Measurements from ENCODE around the gene GABRB3.

GABRB3 gene

GRCh38 chr15:26781816-26782215, 8.9 kb upstream of the GABRB3 start:
- no CpG with 5 or more reads among the region's 24 CpGs for WGBS, 2 donors (ENCODE audit: extremely low coverage in 2 of 2, insufficient read length in 2 of 2, insufficient replicate concordance in 1 of 2)
- Histone ChIP-seq H2BK15ac (ENCODE audit: low read length) (no peak overlapping the region), H4K91ac (ENCODE audit: low read depth, low read length, poor library complexity) (no peak overlapping the region)

GRCh38 chr15:26773917-26774316, 1.1 kb upstream of the GABRB3 start:
- no peak overlapping the region for H2AFZ ChIP-seq (ENCODE audit: low read length)
- DNase-seq (ENCODE audit: low spot score), result peak; percentile 33
- H3K14ac ChIP-seq (ENCODE audit: low read length), result no peak overlapping the region
- no CpG with 5 or more reads among the region's 8 CpGs for WGBS, 2 donors (ENCODE audit: extremely low coverage in 2 of 2, insufficient read length in 2 of 2, insufficient replicate concordance in 1 of 2)
- H3K4ac ChIP-seq (ENCODE audit: low read length), result no peak overlapping the region
- no peak overlapping the region for H2AK5ac ChIP-seq (ENCODE audit: low read depth, low read length)
- H3K4me3 ChIP-seq (ENCODE audit: low read length in 2 of 2), result peak overlapping the region in 1 of 2 donors; percentile 47
- no peak overlapping the region for H2BK15ac ChIP-seq (ENCODE audit: low read length)
- H3K23ac ChIP-seq (ENCODE audit: low read depth, low read length, poor library complexity), result no peak overlapping the region
- H3K27me3 ChIP-seq (ENCODE audit: control insufficient read depth in 3 of 3, insufficient read depth in 3 of 3, low read depth in 1 of 3, low read length in 3 of 3), result peaks cover 0 to 45% (median 0%) of the 10 kb centered on the region in 3 experiments
- no peak overlapping the region for H4K91ac ChIP-seq (ENCODE audit: low read depth, low read length, poor library complexity)
- no peak overlapping the region for H2BK5ac ChIP-seq (ENCODE audit: low read length)
- no peak overlapping the region for H3K9ac ChIP-seq (ENCODE audit: low read depth, low read length, poor library complexity)
- no peak overlapping the region for H2BK120ac ChIP-seq (ENCODE audit: low read depth, low read length)
- peak overlapping the region; percentile 86 for H3K4me2 ChIP-seq (ENCODE audit: insufficient read depth, low read length, poor library complexity, severe bottlenecking)
- no peak overlapping the region for H3K18ac ChIP-seq (ENCODE audit: low read length)
- H3K27ac ChIP-seq (replicated peaks; ENCODE audit: low read length), result no peak overlapping the region
- H3K9me3 ChIP-seq (replicated peaks in 1 of 2; ENCODE audit: control insufficient read depth in 2 of 2, insufficient read depth in 1 of 2, low read depth in 1 of 2, low read length in 2 of 2), result no peaks in the 10 kb centered on the region
- H2BK12ac ChIP-seq (ENCODE audit: low read length), result no peak overlapping the region
- peaks cover 0 to 3% of the 10 kb centered on the region in 2 donors for H3K4me1 ChIP-seq (ENCODE audit: control insufficient read depth in 2 of 2, insufficient read depth in 1 of 2, low read depth in 1 of 2, low read length in 2 of 2)
- H3K36me3 ChIP-seq (replicated peaks in 1 of 2; ENCODE audit: control insufficient read depth in 2 of 2, insufficient read depth in 2 of 2, low read length in 2 of 2), result no peaks in the 10 kb centered on the region
- peaks cover 2% of the 10 kb centered on the region for H3K79me1 ChIP-seq (ENCODE audit: low read depth, low read length)
- H4K8ac ChIP-seq (ENCODE audit: low read depth, low read length), result no peak overlapping the region

More at GRCh38 chr15:26781816-26782215, 8.9 kb upstream of the GABRB3 start:
- Histone ChIP-seq H3K9me3 (replicated peaks in 1 of 2; ENCODE audit: control insufficient read depth in 2 of 2, insufficient read depth in 1 of 2, low read depth in 1 of 2, low read length in 2 of 2) (peaks cover 0 to 2% of the 10 kb centered on the region in 2 donors), H2AFZ (ENCODE audit: low read length) (no peak overlapping the region), H2AK5ac (ENCODE audit: low read depth, low read length) (no peak overlapping the region), H2BK120ac (ENCODE audit: low read depth, low read length) (no peak overlapping the region), H2BK5ac (ENCODE audit: low read length) (no peak overlapping the region), H3K9ac (ENCODE audit: low read depth, low read length, poor library complexity) (no peak overlapping the region), H3K14ac (ENCODE audit: low read length) (no peak overlapping the region), H3K4me3 (ENCODE audit: low read length in 2 of 2) (no peak overlapping the region), H3K79me1 (ENCODE audit: low read depth, low read length) (no peaks in the 10 kb centered on the region), H4K8ac (ENCODE audit: low read depth, low read length) (no peak overlapping the region), H3K36me3 (replicated peaks in 1 of 2; ENCODE audit: control insufficient read depth in 2 of 2, insufficient read depth in 2 of 2, low read length in 2 of 2) (no peaks in the 10 kb centered on the region), H3K27me3 (ENCODE audit: control insufficient read depth in 3 of 3, insufficient read depth in 3 of 3, low read depth in 1 of 3, low read length in 3 of 3) (no peaks in the 10 kb centered on the region), H3K4me2 (ENCODE audit: insufficient read depth, low read length, poor library complexity, severe bottlenecking) (no peak overlapping the region), H3K4me1 (ENCODE audit: control insufficient read depth in 2 of 2, insufficient read depth in 1 of 2, low read depth in 1 of 2, low read length in 2 of 2) (no peaks in the 10 kb centered on the region), H3K18ac (ENCODE audit: low read length) (no peak overlapping the region), H3K23ac (ENCODE audit: low read depth, low read length, poor library complexity) (no peak overlapping the region), H3K27ac (replicated peaks; ENCODE audit: low read length) (no peak overlapping the region), H2BK12ac (ENCODE audit: low read length) (no peak overlapping the region), H3K4ac (ENCODE audit: low read length) (no peak overlapping the region)
- DNase-seq (ENCODE audit: low spot score), result no peak

GRCh38 chr15:26773067-26773877, 406 bp upstream of the GABRB3 start:
- peak overlapping the region; percentile 35 for H3K27ac ChIP-seq (replicated peaks; ENCODE audit: low read length)
- peak overlapping the region; percentile 49 for H2BK15ac ChIP-seq (ENCODE audit: low read length)
- peak overlapping the region; percentile 95 for H2AFZ ChIP-seq (ENCODE audit: low read length)
- no peaks in the 10 kb centered on the region for H3K9me3 ChIP-seq (replicated peaks in 1 of 2; ENCODE audit: control insufficient read depth in 2 of 2, insufficient read depth in 1 of 2, low read depth in 1 of 2, low read length in 2 of 2)
- H3K4me2 ChIP-seq (ENCODE audit: insufficient read depth, low read length, poor library complexity, severe bottlenecking), result peak overlapping the region; percentile 86
- H3K9ac ChIP-seq (ENCODE audit: low read depth, low read length, poor library complexity), result peak overlapping the region; percentile 60
- H2BK12ac ChIP-seq (ENCODE audit: low read length), result no peak overlapping the region
- H3K4me1 ChIP-seq (ENCODE audit: control insufficient read depth in 2 of 2, insufficient read depth in 1 of 2, low read depth in 1 of 2, low read length in 2 of 2), result peaks cover 0 to 3% of the 10 kb centered on the region in 2 donors
- peak overlapping the region; percentile 80 for H3K18ac ChIP-seq (ENCODE audit: low read length)
- no peak overlapping the region for H3K4ac ChIP-seq (ENCODE audit: low read length)
- peaks cover 0 to 47% (median 0%) of the 10 kb centered on the region in 3 experiments for H3K27me3 ChIP-seq (ENCODE audit: control insufficient read depth in 3 of 3, insufficient read depth in 3 of 3, low read depth in 1 of 3, low read length in 3 of 3)
- no peak overlapping the region for H2BK5ac ChIP-seq (ENCODE audit: low read length)
- no peak overlapping the region for H4K91ac ChIP-seq (ENCODE audit: low read depth, low read length, poor library complexity)
- no peaks in the 10 kb centered on the region for H3K36me3 ChIP-seq (replicated peaks in 1 of 2; ENCODE audit: control insufficient read depth in 2 of 2, insufficient read depth in 2 of 2, low read length in 2 of 2)
- H3K14ac ChIP-seq (ENCODE audit: low read length), result peak overlapping the region; percentile 56
- H3K79me1 ChIP-seq (ENCODE audit: low read depth, low read length), result peaks cover 2% of the 10 kb centered on the region
- H3K23ac ChIP-seq (ENCODE audit: low read depth, low read length, poor library complexity), result no peak overlapping the region
- WGBS, 2 donors (ENCODE audit: extremely low coverage in 2 of 2, insufficient read length in 2 of 2, insufficient replicate concordance in 1 of 2), result no CpG with 5 or more reads among the region's 102 CpGs
- H2AK5ac ChIP-seq (ENCODE audit: low read depth, low read length), result no peak overlapping the region
- no peak overlapping the region for H4K8ac ChIP-seq (ENCODE audit: low read depth, low read length)
- DNase-seq (ENCODE audit: low spot score), result peak; percentile 59
- no peak overlapping the region for H2BK120ac ChIP-seq (ENCODE audit: low read depth, low read length)
- peak overlapping the region; percentile 47 to 93 for H3K4me3 ChIP-seq (ENCODE audit: low read length in 2 of 2)

GRCh38 chr15:26771578-26772153, 1.2 kb downstream of the GABRB3 start:
- no CpG with 5 or more reads among the region's 32 CpGs for WGBS, 2 donors (ENCODE audit: extremely low coverage in 2 of 2, insufficient read length in 2 of 2, insufficient replicate concordance in 1 of 2)
- no peak overlapping the region for H3K14ac ChIP-seq (ENCODE audit: low read length)
- H3K18ac ChIP-seq (ENCODE audit: low read length), result no peak overlapping the region
- H3K9ac ChIP-seq (ENCODE audit: low read depth, low read length, poor library complexity), result no peak overlapping the region
- H2AK5ac ChIP-seq (ENCODE audit: low read depth, low read length), result no peak overlapping the region
- H3K4ac ChIP-seq (ENCODE audit: low read length), result no peak overlapping the region
- H3K27ac ChIP-seq (replicated peaks; ENCODE audit: low read length), result no peak overlapping the region
- DNase-seq (ENCODE audit: low spot score), result peak; percentile 85
- H3K9me3 ChIP-seq (replicated peaks in 1 of 2; ENCODE audit: control insufficient read depth in 2 of 2, insufficient read depth in 1 of 2, low read depth in 1 of 2, low read length in 2 of 2), result no peaks in the 10 kb centered on the region
- peaks cover 0 to 11% of the 10 kb centered on the region in 2 donors for H3K4me1 ChIP-seq (ENCODE audit: control insufficient read depth in 2 of 2, insufficient read depth in 1 of 2, low read depth in 1 of 2, low read length in 2 of 2)
- H2BK120ac ChIP-seq (ENCODE audit: low read depth, low read length), result no peak overlapping the region
- peaks cover 2% of the 10 kb centered on the region for H3K79me1 ChIP-seq (ENCODE audit: low read depth, low read length)
- H3K23ac ChIP-seq (ENCODE audit: low read depth, low read length, poor library complexity), result no peak overlapping the region
- no peaks in the 10 kb centered on the region for H3K36me3 ChIP-seq (replicated peaks in 1 of 2; ENCODE audit: control insufficient read depth in 2 of 2, insufficient read depth in 2 of 2, low read length in 2 of 2)
- no peak overlapping the region for H2BK15ac ChIP-seq (ENCODE audit: low read length)
- H2AFZ ChIP-seq (ENCODE audit: low read length), result peak overlapping the region; percentile 91
- H2BK5ac ChIP-seq (ENCODE audit: low read length), result no peak overlapping the region
- peak overlapping the region in 1 of 2 donors; percentile 94 for H3K4me3 ChIP-seq (ENCODE audit: low read length in 2 of 2)
- H4K8ac ChIP-seq (ENCODE audit: low read depth, low read length), result no peak overlapping the region
- H3K4me2 ChIP-seq (ENCODE audit: insufficient read depth, low read length, poor library complexity, severe bottlenecking), result peak overlapping the region; percentile 94
- H2BK12ac ChIP-seq (ENCODE audit: low read length), result no peak overlapping the region
- H4K91ac ChIP-seq (ENCODE audit: low read depth, low read length, poor library complexity), result no peak overlapping the region
- H3K27me3 ChIP-seq (ENCODE audit: control insufficient read depth in 3 of 3, insufficient read depth in 3 of 3, low read depth in 1 of 3, low read length in 3 of 3), result peaks cover 0 to 47% (median 0%) of the 10 kb centered on the region in 3 experiments

Measured in neuronal stem cell (in vitro differentiated cells).